GM18909 (cell line): ENCODE measurements around the gene ACOX3.

Source experiments
- ATAC-seq: cut with Tn5 transposase; IDR thresholded peaks from one replicate; pipeline ENCODE4 v1.9.1; 2021; ENCODE audit warnings: mild to moderate bottlenecking; ENCODE audit not compliant: unreplicated experiment, poor library complexity

Gene ACOX3

DNA sequence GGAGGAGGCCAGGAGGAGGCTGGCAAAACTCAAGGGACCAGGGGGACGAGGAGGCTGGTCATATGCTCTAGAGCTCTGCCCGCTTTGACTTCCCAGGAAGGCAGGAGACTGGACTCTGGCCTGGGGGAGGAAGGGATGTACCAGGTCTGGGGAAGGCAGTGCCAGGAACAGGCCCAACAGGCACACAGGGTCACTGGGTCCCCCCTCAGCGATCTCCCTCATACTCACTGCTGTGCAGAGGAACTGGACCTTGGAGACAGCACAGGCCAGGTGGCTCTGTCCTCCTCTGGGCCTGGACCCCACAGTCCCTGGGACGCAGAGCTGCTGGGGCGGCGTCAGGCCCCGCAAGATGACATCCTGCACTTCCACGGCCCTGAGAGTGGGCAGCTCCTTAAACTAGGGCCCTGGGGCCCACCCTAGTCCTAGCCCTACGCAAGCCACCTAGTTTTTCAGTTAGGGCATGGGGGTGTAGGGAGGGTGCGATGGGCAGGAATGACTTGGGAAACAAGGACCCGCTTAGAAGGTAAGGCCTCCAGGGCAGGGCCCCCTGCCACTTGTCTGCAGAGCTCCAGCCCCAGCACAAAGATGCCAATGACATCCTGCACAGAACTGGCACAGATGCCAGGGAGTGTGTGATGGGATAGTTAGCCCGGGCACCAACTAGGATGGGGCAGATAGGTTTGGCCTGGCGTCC lies 111.5 kb downstream of the ACOX3 start:
- ATAC-seq, result no peak

DNA sequence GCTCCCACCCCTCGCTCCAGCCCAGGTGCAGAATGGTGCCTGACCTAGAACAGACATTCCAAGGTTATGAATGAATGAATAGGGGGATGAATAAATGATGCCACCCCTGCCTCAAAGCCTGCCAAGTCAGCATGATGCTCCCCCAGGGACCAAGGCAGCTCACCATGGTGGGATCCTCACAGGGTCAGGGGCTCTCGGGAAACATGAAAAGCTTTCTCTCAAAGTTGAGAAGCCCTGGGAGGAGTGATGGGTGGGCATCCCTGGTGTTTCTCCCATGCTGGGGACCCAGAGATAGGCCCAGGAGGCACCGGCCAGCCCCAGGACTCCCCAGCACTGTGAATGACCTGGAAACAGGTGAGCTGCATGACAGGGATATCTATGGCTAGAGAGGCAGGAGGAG lies 112.1 kb downstream of the ACOX3 start:
- ATAC-seq, result no peak

DNA sequence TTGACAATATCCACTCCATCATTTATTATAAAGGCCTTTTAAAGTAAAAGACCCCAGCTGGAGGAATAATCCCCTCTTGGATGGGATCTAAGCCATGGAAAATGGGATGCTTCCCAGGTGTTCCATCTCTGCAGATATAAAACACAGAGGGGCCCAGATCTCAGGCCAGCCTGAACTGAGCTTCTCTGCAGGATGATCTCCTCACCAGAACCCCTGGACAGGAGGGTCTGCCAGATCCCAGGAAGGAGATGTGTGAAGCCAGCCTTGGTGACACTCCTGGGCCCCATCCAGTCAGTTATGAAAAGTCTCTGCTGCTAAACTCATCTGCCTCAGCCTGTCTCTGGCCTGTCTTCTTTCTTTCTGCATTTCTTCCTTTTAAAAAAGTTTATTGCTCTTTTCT lies 114.3 kb downstream of the ACOX3 start:
- ATAC-seq, result no peak

DNA sequence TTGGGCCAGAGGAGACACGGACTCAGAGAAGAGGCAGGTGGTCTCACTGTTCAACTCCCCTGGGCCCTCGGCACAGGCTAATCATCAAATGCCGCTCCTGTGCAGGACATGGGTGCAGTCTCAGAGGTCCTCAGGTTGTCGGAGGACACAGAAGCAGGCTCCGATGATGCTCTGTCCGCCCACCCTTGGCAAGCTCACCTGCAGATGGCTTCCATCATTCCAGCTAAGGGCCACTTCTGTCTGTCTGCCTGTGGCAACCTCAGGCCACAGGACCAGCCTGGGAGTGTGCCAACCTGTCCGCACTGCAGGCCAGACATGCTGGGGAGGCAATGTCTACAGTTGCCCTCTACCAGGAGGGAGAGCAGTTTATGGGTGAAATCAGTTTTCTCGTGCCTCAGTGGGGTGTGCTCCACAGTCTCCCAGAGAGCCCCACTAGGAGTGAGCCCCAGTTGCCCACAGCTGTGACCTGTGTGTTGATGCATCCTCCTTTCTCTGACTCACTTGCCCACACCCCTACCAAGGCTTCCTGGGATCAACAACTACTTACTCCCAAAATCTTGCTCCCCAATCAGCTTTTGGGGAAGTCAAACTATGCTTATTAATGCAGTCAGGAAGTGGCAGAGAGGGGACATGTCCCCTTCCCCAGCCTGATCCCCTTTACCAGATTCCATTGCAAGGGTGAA lies 115.1 kb downstream of the ACOX3 start:
- ATAC-seq, result no peak

DNA sequence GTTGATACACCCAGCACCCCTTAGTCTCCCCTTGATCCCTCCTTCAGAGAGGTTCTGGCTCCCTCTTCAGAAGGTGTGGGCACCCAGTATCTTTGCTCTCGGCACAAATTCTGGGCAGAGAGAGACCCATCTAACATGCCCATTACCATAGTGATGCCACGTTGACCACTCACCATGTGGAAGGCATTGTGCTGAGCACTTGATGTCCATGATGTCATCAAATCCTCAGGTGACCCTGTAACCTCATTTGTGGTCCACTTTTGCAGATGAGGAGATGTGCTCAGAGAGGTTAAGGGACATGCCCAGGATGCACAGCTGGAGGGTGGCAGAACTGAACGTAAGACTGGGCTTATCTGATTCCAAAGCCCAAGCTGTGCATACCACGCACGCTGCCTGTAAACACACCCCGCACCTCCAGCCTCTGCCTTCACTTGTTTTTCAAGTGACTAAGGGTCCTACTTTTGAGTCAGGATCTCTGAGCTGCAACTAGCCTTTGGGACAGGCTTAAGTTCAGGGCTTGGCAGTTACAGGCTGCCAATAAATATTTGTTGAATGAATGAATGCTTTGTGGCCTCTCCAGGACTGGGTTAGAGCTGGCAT lies 115.8 kb downstream of the ACOX3 start:
- ATAC-seq, result no peak

DNA sequence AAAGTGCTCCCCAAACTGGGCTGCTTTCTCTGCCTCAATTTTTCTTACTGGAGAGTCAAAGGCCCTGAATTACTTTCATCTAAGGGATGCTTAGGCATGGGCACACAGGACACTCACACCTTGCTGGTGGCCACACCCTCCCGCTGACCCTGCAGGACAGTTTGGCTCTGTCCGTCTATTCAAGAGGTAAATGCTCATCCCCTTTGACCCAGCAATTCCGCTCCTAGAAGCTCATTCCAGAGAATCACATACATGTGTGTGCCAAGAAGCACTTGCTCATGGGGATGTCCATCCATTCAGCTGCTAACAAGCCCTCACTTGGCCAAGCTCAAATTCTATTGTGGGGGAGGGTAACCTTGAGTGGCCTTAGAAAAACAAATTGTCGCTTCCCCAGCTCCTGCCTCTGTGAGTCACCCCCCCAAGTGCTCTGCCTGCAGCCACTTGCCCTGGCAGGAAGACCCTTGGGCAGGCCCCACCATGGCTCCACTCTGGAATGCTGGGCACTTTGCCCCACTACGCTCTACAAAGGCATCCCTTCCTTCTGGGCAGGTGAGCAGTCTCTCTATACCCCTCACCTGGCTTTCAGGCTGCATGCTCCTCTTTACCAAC lies 116.5 kb downstream of the ACOX3 start:
- no peak for ATAC-seq

DNA sequence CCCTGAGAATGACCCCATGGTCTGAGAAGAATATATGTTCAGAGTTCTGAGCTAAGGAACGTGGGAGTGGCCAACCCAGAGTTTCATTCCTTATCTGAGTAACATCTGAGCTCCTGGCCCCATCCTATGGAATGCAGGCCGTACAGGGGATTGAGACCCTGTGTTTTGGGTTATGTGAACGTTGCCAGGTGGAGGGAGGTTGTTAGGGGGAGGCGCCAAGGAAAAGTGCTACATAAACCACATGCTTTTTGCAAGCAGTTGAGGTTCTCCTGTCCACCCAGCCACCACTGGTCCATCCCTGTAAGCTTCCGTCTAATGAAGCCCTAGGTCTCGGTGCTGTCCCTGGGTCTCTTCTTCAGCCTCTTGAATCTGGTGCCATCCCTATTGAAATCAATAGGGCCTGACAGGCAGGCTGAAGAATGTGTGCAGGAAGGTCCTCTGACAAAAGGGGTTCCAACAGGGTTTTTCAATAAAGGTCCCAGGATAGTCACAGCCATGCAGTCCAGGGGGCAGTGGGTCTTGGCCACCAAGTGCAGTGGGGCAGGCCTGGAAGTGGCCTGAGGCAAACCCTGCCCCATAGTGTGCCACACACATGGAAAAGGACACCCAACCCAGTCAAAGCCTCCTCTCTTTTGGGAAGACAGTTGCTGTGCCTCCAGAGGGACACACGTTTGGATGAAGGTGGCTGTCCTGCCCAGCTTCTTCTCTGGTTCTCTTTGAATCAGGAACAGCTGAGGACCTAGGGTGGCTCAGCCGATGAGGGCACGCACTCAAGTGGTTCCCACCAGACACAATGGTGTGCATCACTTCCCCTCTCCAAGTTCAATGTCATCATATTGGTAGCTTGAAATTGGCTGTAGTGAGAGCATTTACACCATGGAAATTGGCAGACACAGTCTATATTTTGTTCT lies 117.5 kb downstream of the ACOX3 start:
- no peak for ATAC-seq

DNA sequence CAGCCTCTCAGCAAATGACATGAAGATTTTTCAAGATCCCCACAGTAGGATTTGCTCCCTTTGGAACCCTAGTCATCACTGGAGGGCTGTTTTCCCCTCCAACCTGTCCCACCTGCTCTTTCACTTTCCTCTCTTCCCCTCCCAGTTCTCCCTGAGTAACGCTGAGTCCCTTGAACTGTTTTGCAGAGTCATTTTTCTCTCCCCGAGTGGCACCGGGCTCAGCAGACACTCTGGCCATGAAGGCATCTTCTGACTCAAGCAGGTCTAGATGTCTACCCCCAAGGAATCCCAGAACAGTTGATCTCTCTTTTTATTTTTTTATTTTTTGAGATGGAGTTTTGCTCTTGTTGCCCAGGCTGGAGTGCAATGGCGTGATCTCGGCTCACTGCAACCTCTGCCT lies 118.8 kb downstream of the ACOX3 start:
- no peak for ATAC-seq

DNA sequence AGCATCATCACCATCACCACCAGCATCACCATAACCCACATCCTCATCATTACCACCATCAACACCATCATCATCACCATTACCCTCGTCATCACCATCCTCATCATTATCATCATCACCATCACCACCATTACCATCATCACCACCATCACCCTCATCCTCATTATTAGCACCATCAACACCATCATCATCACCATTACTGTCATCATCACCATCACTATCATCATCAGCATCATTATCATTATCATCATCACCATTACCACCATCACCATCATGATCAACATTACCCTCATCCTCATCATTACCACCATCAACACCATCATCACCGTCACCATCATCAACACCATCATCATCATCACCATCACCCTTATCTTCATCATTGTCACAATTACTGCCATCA lies 119.3 kb downstream of the ACOX3 start:
- no peak for ATAC-seq

DNA sequence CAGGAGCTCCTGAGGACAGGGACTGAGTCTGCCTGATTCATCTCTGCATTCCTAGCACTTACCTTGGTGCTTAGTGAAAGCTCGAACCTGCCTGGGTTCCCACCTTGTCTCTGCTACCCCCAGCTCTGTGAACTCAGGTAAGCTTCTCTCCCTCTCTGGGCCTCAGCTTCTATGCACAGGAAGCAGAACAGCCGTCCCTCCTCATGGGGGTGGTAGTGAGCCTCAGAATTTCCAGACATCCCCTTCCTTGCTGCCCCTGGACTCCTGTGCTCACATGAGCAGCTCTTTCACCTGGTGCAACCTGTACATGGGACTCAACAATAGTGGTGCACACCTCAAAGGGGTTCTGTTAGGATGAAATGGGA lies 120.2 kb downstream of the ACOX3 start:
- ATAC-seq, result no peak

DNA sequence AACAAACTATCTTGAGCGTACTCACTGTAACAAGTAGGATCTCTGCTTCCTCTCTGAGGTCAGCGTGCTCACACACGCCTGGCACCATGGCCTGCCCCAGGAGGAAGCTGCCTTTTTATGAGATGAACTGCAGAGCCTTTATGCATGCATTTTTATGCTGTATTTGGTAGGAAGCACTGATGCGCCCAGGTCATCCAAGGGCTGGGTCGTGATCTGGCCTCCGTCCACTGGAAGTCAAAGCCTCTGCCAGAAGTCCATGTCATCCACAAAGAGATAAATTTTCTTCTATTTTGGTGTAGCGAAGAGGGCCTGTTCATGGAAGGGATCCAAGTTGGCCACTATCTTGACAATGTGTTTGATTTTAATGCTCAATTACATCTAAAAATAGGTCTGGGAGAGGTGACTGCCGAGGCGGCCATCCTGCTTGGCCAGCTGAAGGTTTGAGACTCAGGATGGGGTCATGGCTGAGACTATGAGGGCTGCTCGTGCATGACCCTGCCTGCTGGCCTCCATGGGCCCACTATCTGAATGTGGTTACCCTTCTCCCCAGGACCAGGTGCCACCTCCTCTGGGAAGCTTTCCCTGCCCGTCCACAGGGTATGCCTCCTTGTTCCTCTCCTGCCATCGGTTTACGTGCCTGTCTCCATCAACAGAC lies 120.7 kb downstream of the ACOX3 start:
- no peak for ATAC-seq

DNA sequence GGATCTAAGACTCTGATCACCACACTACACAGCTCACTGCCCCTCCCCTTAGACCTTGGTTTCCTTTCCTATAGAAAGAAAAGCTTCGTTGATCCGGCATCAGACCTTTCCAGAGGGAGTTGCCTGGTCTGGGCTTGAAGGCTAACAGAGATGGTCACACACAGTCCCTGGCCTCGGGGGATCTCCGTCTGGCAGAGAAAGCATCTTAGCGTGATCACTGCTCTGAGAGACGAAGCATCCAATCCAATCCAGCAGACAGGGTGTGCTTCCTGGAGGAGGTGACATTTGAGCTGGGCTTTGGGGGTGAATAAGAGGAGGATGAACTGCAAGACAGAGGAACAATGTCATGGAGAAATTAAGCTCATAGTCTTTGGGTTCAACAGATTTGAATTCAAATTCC lies 121.5 kb downstream of the ACOX3 start:
- ATAC-seq, result no peak

DNA sequence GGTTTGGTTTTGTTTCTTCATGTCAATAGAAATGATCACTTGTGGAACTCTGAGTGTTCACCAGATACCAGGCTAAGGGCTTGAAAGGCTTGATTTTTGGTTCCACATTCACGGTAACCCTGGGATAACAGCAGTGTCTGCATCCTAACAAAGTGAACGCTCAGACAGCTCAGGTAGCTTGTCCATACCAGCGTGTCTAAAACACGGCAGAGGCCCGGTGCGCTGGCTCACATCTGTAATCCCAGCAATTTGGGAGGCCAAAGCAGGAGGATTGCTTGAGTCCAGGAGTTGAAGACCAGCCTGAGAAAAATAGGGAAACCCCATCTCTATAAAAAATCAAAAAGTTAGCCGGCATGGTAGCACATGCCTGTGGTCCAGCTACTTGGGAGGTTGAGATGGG lies 122.0 kb downstream of the ACOX3 start:
- no peak for ATAC-seq

DNA sequence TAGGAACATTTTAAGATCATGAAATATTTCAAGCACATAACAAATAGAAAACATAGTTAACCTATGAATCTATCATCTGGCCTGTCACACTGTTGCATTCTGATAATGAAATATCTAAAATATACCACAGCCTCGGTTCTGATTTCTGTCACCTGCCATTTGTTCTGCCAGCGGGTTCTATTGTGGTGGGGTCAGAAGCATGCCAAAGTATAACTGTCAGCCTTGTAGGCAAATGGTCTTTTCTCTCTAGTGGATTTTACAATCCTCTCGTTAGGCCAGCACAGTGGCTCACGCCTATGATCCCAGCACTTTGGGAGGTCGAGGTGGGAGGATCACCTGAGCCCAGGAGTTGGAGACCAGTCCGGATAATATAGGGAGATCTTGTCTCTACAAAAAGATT lies 123.0 kb downstream of the ACOX3 start:
- ATAC-seq, result no peak

DNA sequence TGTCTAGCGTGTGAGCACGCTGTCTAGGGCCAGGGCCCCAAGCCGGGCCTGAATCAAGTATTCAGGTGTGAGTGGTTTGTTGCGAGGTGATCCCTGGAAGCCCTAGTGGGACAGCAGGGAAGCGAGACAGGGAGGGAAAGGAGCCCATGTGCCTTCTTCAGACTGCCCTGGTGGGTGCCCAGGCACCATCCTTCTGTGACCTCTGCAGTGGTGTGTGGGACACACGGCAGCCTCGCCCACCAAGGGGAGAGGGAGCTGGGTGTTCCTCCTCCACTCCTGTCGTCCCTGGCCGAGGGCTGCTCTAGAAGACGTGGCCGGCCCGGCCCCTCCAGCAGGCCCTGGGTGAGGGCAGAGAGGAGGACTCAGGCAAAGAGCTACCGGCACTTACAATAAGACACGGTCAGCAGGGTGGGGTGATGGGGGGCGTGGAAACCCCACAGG lies 123.6 kb downstream of the ACOX3 start:
- no peak for ATAC-seq
